Measurements from ENCODE around the gene DLG3. TPM values are rescaled to one million over a fixed set of nuclear protein-coding genes. Genes with fewer than 3 reads are reported as not detected.

DLG3 gene
- polyA plus RNA-seq, 1 donor from 2014 or later: 66.5 TPM

GRCh38 chrX:70439016-70439415 is 5.6 kb upstream of the DLG3 start:
- no peaks in the 10 kb centered on the region for H3K9me2 ChIP-seq (ENCODE audit: insufficient read depth, low read length)
- no peak overlapping the region for H3K4me2 ChIP-seq (ENCODE audit: low read length)
- no peaks in the 10 kb centered on the region for H3K27me3 ChIP-seq (ENCODE audit: insufficient read depth, low read depth, low read length)
- H4K20me1 ChIP-seq (ENCODE audit: insufficient read depth): no peaks in the 10 kb centered on the region
- no peaks in the 10 kb centered on the region for H3F3A ChIP-seq (ENCODE audit: insufficient read depth, low read length, poor library complexity, severe bottlenecking)
- H3K79me2 ChIP-seq (replicated peaks; ENCODE audit: insufficient read depth, low read length): no peaks in the 10 kb centered on the region
- TF ChIP-seq REST (IDR thresholded peaks at IDR 0.05; ENCODE audit: borderline replicate concordance): no peak
- TF ChIP-seq MXI1 (conservative IDR thresholded peaks at IDR 0.05; ENCODE audit: poor library complexity, severe bottlenecking): no peak
- no peak for TF ChIP-seq TAF1 (IDR thresholded peaks at IDR 0.05; ENCODE audit: low read depth)
- no peak for TF ChIP-seq EP300 (conservative IDR thresholded peaks at IDR 0.05; ENCODE audit: poor library complexity, severe bottlenecking)
- TF ChIP-seq CTCF (IDR thresholded peaks at IDR 0.05; ENCODE audit: poor library complexity, severe bottlenecking): no peak
- no peak for TF ChIP-seq POLR2AphosphoS5 (IDR thresholded peaks at IDR 0.05)
- TF ChIP-seq EZH2 (IDR thresholded peaks at IDR 0.05; ENCODE audit: borderline replicate concordance, insufficient read depth, low read length, poor library complexity, severe bottlenecking): no peak
- no peak for TF ChIP-seq SMC3 (conservative IDR thresholded peaks at IDR 0.05; ENCODE audit: poor library complexity)
- TF ChIP-seq RAD21 (conservative IDR thresholded peaks at IDR 0.05): no peak
- H2AFZ ChIP-seq (ENCODE audit: low read depth, low read length): no peak overlapping the region
- H3K36me3 ChIP-seq (ENCODE audit: insufficient read depth, low read length): no peaks in the 10 kb centered on the region
- H3K27ac ChIP-seq (ENCODE audit: low read length): no peak overlapping the region
- H3K9ac ChIP-seq (ENCODE audit: low read length): no peak overlapping the region
- no peak overlapping the region for H3K4me3 ChIP-seq (ENCODE audit: low read length)
- no peaks in the 10 kb centered on the region for H3K9me3 ChIP-seq (ENCODE audit: low read length)

DNA sequence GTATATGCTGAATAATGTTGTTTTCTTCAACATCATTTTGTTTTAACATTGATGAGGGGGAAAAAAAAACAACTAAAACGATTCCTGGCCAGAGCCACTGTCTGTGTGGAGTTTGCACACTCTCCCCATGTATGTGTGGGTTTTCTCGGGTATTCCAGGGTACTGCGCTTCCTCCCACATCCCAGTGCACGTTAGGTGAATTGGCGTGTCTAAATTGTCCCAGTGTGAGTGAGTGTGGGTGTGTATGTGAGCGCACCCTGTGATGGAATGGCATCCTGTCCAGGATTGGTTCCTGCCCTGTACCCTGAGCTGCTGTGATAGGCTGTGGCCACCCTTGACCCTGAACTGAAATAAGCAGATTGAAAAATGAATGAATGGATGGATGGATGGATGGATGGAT is 2.4 kb upstream of the DLG3 start:
- Histone ChIP-seq H3K36me3 (ENCODE audit: insufficient read depth, low read length) (no peaks in the 10 kb centered on the region), H3F3A (ENCODE audit: insufficient read depth, low read length, poor library complexity, severe bottlenecking) (no peaks in the 10 kb centered on the region), H3K27me3 (ENCODE audit: insufficient read depth, low read depth, low read length) (no peaks in the 10 kb centered on the region), H2AFZ (ENCODE audit: low read depth, low read length) (no peak overlapping the region), H3K4me3 (ENCODE audit: low read length) (no peak overlapping the region), H3K79me2 (replicated peaks; ENCODE audit: insufficient read depth, low read length) (peaks cover 16% of the 10 kb centered on the region), H3K4me2 (ENCODE audit: low read length) (no peak overlapping the region), H3K9me2 (ENCODE audit: insufficient read depth, low read length) (no peaks in the 10 kb centered on the region), H3K27ac (ENCODE audit: low read length) (no peak overlapping the region), H3K9ac (ENCODE audit: low read length) (no peak overlapping the region), H3K9me3 (ENCODE audit: low read length) (no peaks in the 10 kb centered on the region), H4K20me1 (ENCODE audit: insufficient read depth) (no peaks in the 10 kb centered on the region)
- TF ChIP-seq MXI1 (conservative IDR thresholded peaks at IDR 0.05; ENCODE audit: poor library complexity, severe bottlenecking) (no peak), CTCF (IDR thresholded peaks at IDR 0.05; ENCODE audit: poor library complexity, severe bottlenecking) (no peak), TAF1 (IDR thresholded peaks at IDR 0.05; ENCODE audit: low read depth) (no peak), EZH2 (IDR thresholded peaks at IDR 0.05; ENCODE audit: borderline replicate concordance, insufficient read depth, low read length, poor library complexity, severe bottlenecking) (no peak), EP300 (conservative IDR thresholded peaks at IDR 0.05; ENCODE audit: poor library complexity, severe bottlenecking) (no peak), POLR2AphosphoS5 (IDR thresholded peaks at IDR 0.05) (no peak), REST (IDR thresholded peaks at IDR 0.05; ENCODE audit: borderline replicate concordance) (no peak), SMC3 (conservative IDR thresholded peaks at IDR 0.05; ENCODE audit: poor library complexity) (no peak), RAD21 (conservative IDR thresholded peaks at IDR 0.05) (no peak)

All from neural cell (in vitro differentiated cells).